ENCODE data around the gene KSR1. TPM values are rescaled to one million over a fixed set of nuclear protein-coding genes. Genes with fewer than 3 reads are reported as not detected.

KSR1 gene
- total and polyA plus RNA-seq, 2 of the 4 experiments (the other 2 are of a cell fraction), result 12.5 to 21.9 TPM

DNA sequence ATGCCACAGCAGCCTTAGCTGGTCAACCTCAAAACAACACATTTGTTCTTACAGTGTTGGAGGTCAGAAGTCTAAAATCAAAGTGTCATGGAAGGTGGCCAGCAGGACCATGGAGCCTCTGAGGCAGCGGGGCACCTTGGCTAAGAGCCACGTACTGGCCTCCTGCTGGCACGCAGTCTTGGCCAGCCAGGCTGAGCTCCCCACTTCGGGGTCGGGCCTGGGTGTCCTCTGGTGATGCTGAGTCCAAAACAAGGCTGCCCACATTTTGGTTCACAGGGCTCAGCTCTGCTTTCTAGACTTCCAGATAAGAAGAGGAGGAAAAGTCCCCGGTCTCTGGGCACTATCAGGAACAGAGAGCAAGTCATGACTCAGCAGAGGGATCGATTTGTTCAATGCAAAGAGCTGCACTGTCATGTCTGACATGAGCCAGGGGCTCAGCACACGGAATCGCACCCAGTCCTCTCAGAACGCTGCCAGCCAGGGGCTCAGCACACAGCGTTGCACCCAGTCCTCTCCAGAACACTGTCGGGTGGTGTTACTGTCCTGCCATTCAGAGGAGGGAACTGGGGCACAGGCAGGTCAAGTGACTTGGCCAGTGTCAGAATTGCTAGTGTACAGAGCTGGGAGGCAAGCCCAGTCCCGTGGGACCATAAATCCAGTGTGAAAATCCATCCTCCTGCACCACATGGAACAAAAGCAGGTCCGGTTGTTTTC is 177.2 kb downstream of the KSR1 start:
- Histone ChIP-seq H4K91ac (ENCODE audit: insufficient read depth, low read depth, low read length) (no peak overlapping the region), H3K36me3 (ENCODE audit: control insufficient read depth, insufficient read depth, low read length) (peaks cover 5% of the 10 kb centered on the region; the same call in 1 of the 2 replicates), H4K8ac (ENCODE audit: low read depth in 2 of 2, low read length in 2 of 2) (peak overlapping the region in 1 of 2 experiments; percentile 17; a peak in 1 of 4 replicates), H2BK5ac (ENCODE audit: low read depth, low read length, poor library complexity, severe bottlenecking) (no peak overlapping the region), H3K4ac (ENCODE audit: low read depth, low read length) (no peak overlapping the region; the same call in 1 of the 2 replicates), H2BK120ac (ENCODE audit: low read depth, low read length) (no peak overlapping the region), H3K56ac (ENCODE audit: extremely low read depth, insufficient read depth, low read length) (no peak overlapping the region), H3K79me1 (ENCODE audit: low read depth in 1 of 2, low read length in 2 of 2) (no peaks in the 10 kb centered on the region), H3K4me1 (ENCODE audit: control insufficient read depth, insufficient read depth, low read length) (peaks cover 10% of the 10 kb centered on the region), H4K5ac (ENCODE audit: low read depth, low read length) (no peak overlapping the region), H3K4me2 (ENCODE audit: low read depth, low read length) (no peak overlapping the region), H3K27ac (ENCODE audit: insufficient read depth, low read length) (no peak overlapping the region), H2BK15ac (ENCODE audit: low read depth, low read length) (no peak overlapping the region), H2AK5ac (ENCODE audit: low read depth, low read length) (no peak overlapping the region; the same call in 1 of the 2 replicates), H2BK20ac (ENCODE audit: low read depth, low read length) (no peak overlapping the region), H2AFZ (replicated peaks; ENCODE audit: low read length, poor library complexity) (peak overlapping the region; percentile 51), H4K20me1 (ENCODE audit: insufficient read depth, low read length) (no peaks in the 10 kb centered on the region), H3K27me3 (ENCODE audit: control insufficient read depth, insufficient read depth, low read length) (no peaks in the 10 kb centered on the region), H2AK9ac (replicated peaks; ENCODE audit: low read depth, low read length, poor library complexity) (peak overlapping the region; percentile 28), H3K23ac (ENCODE audit: low read depth, low read length) (0 out of 2 replicates have a peak overlapping the region, but pooled peaks have one; percentile 20), H3K9me1 (ENCODE audit: insufficient read depth, low read length) (peaks cover 10% of the 10 kb centered on the region), H3K14ac (replicated peaks; ENCODE audit: low read depth, low read length) (0 out of 2 replicates have a peak overlapping the region, but pooled peaks have one; percentile 23), H3K9ac (ENCODE audit: low read depth, low read length) (no peak overlapping the region), H3K4me3 (ENCODE audit: insufficient read depth, low read depth, low read length) (no peak overlapping the region), H3K18ac (ENCODE audit: low read depth, low read length) (no peak overlapping the region), H3K9me3 (ENCODE audit: control insufficient read depth, insufficient read depth, low read length) (no peaks in the 10 kb centered on the region)
- dilution Hi-C loops (cut with HindIII; ENCODE audit: low sequenced_read_pairs, unreplicated experiment), result no loop called here
- TF ChIP-seq MAZ (IDR thresholded peaks at IDR 0.05; ENCODE audit: borderline replicate concordance, low read depth, low read length) (no peak), NFE2L2 (IDR thresholded peaks at IDR 0.05; ENCODE audit: low read depth, low read length) (peak; percentile 33; the same call in 1 of the 2 replicates)
- in situ Hi-C loops (cut with MboI; ENCODE audit: low sequenced_read_pairs), result loop anchor here (10.0 kb wide), 2 partner anchors 59 to 399 kb away; no protein-coding TSS in a partner anchor
- WGBS, 2 experiments (ENCODE audit: extremely low coverage in 2 of 2, insufficient read length in 1 of 2), result 59% methylated on average over 11 of the region's 14 CpGs; no CpG with 5 or more reads in 1 of the 2 experiments
- intact Hi-C loops (cut with micrococcal nuclease), result no loop called here
- peak; percentile 4 for ATAC-seq (ENCODE audit: low read depth)
- DNase-seq, result peak; percentile 12
- BruUV-seq (replicated peaks), result no TSS peak
- CTCF ChIA-PET, result no interaction called here
- POLR2A ChIA-PET (ENCODE audit: unreplicated experiment), result no interaction called here
